PC-9 (cell line): ENCODE measurements around the gene ESPNL. TPM values are rescaled to one million over a fixed set of nuclear protein-coding genes. Genes with fewer than 3 reads are reported as not detected.

Source experiments
- BruUV-seq: library from RNA; stranded (reverse); fragments of 400-500 nt; replicated peaks from 2 replicates; lab custom pipeline; 2021; lab: Mats Ljungman, UMichigan
- CTCF ChIA-PET: fragments of 300-600 bp; sonication (Branson Sonifier 250); formaldehyde crosslinking; loops from one replicate; lab custom pipeline; 2022; ENCODE audit warnings: antibody characterized with exemption; lab: Charles Lee
- POLR2A ChIA-PET: fragments of 300-600 bp; sonication (Branson Sonifier 250); formaldehyde crosslinking; loops from one replicate; lab custom pipeline; 2022; ENCODE audit warnings: antibody characterized with exemption; ENCODE audit not compliant: unreplicated experiment; lab: Charles Lee
- DNase-seq, 2 experiments: peaks; one replicate each; pipeline versions ENCODE4 v3.0.0 to v3.0.0-alpha.2; 2015 to 2022; ENCODE audit warnings: mixed read lengths in 1 of 2
- H2AFZ ChIP-seq: fragments of 200-600 bp; sonication (generic); 2 replicates; pipeline ENCODE4 v1.8.1; 2017; ENCODE audit warnings: antibody characterized with exemption
- H3F3A ChIP-seq: fragments of 200-600 bp; sonication (generic); 2 replicates; pipeline ENCODE4 v1.8.1; 2017; ENCODE audit warnings: antibody characterized with exemption, mild to moderate bottlenecking, low read depth; ENCODE audit not compliant: insufficient read depth
- H3K27ac ChIP-seq: fragments of 200-600 bp; sonication (generic); 2 replicates; pipeline ENCODE4 v1.6.1; 2016; ENCODE audit warnings: mixed run types
- H3K27me3 ChIP-seq: fragments of 200-600 bp; sonication (generic); 2 replicates; pipeline ENCODE4 v1.6.1; 2016; ENCODE audit warnings: low read depth, mixed run types; ENCODE audit not compliant: insufficient read depth
- H3K36me3 ChIP-seq: fragments of 200-600 bp; sonication (generic); 2 replicates; pipeline ENCODE4 v1.6.1; 2016; ENCODE audit warnings: low read depth, mixed run types
- H3K4me1 ChIP-seq: fragments of 200-600 bp; sonication (generic); replicated peaks from 2 replicates; pipeline ENCODE4 v1.6.1; 2016; ENCODE audit warnings: mixed run types; ENCODE audit not compliant: insufficient read depth
- H3K4me2 ChIP-seq: fragments of 200-600 bp; sonication (generic); 2 replicates; pipeline ENCODE4 v1.6.1; 2017; ENCODE audit warnings: mixed run types
- H3K4me3 ChIP-seq: fragments of 200-600 bp; sonication (generic); 2 replicates; pipeline ENCODE4 v1.6.1; 2016; ENCODE audit warnings: mixed run types
- H3K79me2 ChIP-seq: fragments of 200-600 bp; sonication (generic); 2 replicates; pipeline ENCODE4 v1.6.1; 2017; ENCODE audit warnings: low read depth, mixed run types
- H3K9me2 ChIP-seq: fragments of 200-600 bp; sonication (generic); 2 replicates; pipeline ENCODE4 v1.8.1; 2017; ENCODE audit warnings: mild to moderate bottlenecking; ENCODE audit not compliant: insufficient read depth
- H3K9me3 ChIP-seq: fragments of 200-600 bp; sonication (generic); 2 replicates; pipeline ENCODE4 v1.8.1; 2016; ENCODE audit warnings: low read depth; ENCODE audit not compliant: insufficient read depth
- H4K20me1 ChIP-seq: fragments of 200-600 bp; sonication (generic); 2 replicates; pipeline ENCODE4 v1.8.1; 2017; ENCODE audit not compliant: insufficient read depth
- EZH2 ChIP-seq: fragments of 200-600 bp; sonication (generic); IDR thresholded peaks from 2 replicates; pipeline ENCODE4 v1.8.0; 2017; ENCODE audit warnings: antibody characterized with exemption, low read depth
- intact Hi-C: fragments of 100-400 bp; cut with micrococcal nuclease; formaldehyde crosslinking; loops from one replicate; pipeline ENCODE4 v1.10.0; 2022; ENCODE audit not compliant: unreplicated experiment
- total RNA-seq: library from RNA; stranded (reverse); gene quantifications from 2 replicates; pipeline ENCODE4 v1.2.3, GENCODE V29; 2021
- TF ChIP-seq, protein P1 (sequence below): fragments of 200-600 bp; sonication (generic); conservative IDR thresholded peaks from 2 replicates; pipeline ENCODE4 v1.6.1; 2017; ENCODE audit warnings: mixed run types, antibody characterized with exemption, mild to moderate bottlenecking, moderate library complexity

The ESPNL gene
- total RNA-seq, 1 experiment from 2014 or later, result 1.1 TPM

DNA sequence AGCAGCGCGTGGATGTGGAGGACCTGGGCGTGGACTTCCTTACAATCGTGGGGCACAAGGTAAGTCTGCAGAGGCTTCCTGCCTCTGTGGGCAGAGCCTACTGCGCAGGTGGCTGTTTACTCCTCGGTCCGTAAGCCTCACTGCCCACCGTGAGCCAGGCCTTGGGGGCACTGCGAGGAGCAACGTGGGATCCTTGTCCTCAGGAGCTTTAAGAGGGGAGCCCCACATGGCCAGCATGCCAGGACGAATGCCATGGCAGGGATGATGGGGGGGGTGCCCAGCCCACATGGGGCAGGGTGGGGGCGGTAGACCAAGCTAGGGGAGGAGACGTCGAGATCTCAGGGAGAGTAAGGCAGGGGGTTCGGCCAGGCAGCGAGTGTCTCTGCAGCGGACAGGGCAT lies 18.0 kb upstream of the ESPNL start:
- Histone ChIP-seq H3K27ac (no peak overlapping the region), H3K27me3 (no peaks in the 10 kb centered on the region), H3K4me1 (peaks cover 16% of the 10 kb centered on the region), H3K36me3 (peaks cover 9% of the 10 kb centered on the region; the same call in 1 of the 2 replicates), H3K4me3 (no peak overlapping the region), H3K9me3 (no peaks in the 10 kb centered on the region), H3F3A (peaks cover 16% of the 10 kb centered on the region; the same call in 1 of the 2 replicates), H3K9me2 (no peaks in the 10 kb centered on the region), H3K4me2 (no peak overlapping the region), H3K79me2 (no peaks in the 10 kb centered on the region), H2AFZ (no peak overlapping the region), H4K20me1 (no peaks in the 10 kb centered on the region)
- DNase-seq, result no peak
- intact Hi-C loops, result no loop called here
- TF ChIP-seq EZH2, result no peak
- TF ChIP-seq, protein P1, sequence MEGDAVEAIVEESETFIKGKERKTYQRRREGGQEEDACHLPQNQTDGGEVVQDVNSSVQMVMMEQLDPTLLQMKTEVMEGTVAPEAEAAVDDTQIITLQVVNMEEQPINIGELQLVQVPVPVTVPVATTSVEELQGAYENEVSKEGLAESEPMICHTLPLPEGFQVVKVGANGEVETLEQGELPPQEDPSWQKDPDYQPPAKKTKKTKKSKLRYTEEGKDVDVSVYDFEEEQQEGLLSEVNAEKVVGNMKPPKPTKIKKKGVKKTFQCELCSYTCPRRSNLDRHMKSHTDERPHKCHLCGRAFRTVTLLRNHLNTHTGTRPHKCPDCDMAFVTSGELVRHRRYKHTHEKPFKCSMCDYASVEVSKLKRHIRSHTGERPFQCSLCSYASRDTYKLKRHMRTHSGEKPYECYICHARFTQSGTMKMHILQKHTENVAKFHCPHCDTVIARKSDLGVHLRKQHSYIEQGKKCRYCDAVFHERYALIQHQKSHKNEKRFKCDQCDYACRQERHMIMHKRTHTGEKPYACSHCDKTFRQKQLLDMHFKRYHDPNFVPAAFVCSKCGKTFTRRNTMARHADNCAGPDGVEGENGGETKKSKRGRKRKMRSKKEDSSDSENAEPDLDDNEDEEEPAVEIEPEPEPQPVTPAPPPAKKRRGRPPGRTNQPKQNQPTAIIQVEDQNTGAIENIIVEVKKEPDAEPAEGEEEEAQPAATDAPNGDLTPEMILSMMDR, result no peak
- CTCF ChIA-PET, result no interaction called here
- POLR2A ChIA-PET, result interaction anchor here (0.5 to 0.6 kb wide), 2 partner anchors 16 to 63 kb away, joined by 4 to 6 read pairs; no protein-coding TSS in a partner anchor
- no TSS peak for BruUV-seq

DNA sequence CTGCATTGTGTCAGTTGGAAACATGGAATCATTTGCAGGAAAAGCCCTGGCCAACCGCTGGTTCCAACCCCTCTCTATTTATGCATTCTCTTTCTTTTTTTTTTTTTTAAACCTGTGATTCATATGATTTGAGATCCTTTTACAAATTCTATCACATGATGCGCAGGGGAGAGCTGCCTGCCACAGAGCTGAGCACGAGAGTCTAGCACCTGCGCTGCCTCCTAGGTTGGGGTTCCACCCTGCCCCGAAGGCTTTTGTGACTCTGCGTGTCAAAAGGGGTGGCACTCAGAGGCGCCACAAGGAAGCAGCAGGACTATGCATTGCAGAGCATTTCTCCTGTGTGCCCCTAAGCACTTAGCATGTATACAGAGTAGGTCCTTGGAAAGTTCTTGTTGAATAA lies 17.3 kb upstream of the ESPNL start:
- no peak overlapping the region for H3K4me2 ChIP-seq
- no peak overlapping the region for H3K27ac ChIP-seq
- peaks cover 9% of the 10 kb centered on the region; the same call in 1 of the 2 replicates for H3K36me3 ChIP-seq
- ChIA-PET CTCF (no interaction called here), POLR2A (interaction anchor here (0.6 kb wide), 1 partner anchor 115 kb away, joined by 10 read pairs; no protein-coding TSS in a partner anchor)
- intact Hi-C loops, result no loop called here
- no peak for TF ChIP-seq EZH2
- TF ChIP-seq, protein P1, result no peak
- H3K9me3 ChIP-seq, result no peaks in the 10 kb centered on the region
- no peaks in the 10 kb centered on the region for H3K9me2 ChIP-seq
- H3K4me3 ChIP-seq, result no peak overlapping the region
- peaks cover 13% of the 10 kb centered on the region for H3K4me1 ChIP-seq
- H4K20me1 ChIP-seq, result no peaks in the 10 kb centered on the region
- H2AFZ ChIP-seq, result no peak overlapping the region
- H3F3A ChIP-seq, result peaks cover 16% of the 10 kb centered on the region; the same call in 1 of the 2 replicates
- BruUV-seq, result no TSS peak
- H3K79me2 ChIP-seq, result no peaks in the 10 kb centered on the region
- no peaks in the 10 kb centered on the region for H3K27me3 ChIP-seq
- no peak for DNase-seq

GRCh38 chr2:238083919-238084318 lies 16.2 kb upstream of the ESPNL start:
- H3K4me3 ChIP-seq, result no peak overlapping the region
- ChIA-PET POLR2A (interaction anchor here (0.6 kb wide), 1 partner anchor 272 kb away, joined by 4 read pairs; no protein-coding TSS in a partner anchor), CTCF (no interaction called here)
- no peak overlapping the region for H3K4me2 ChIP-seq
- no peaks in the 10 kb centered on the region for H4K20me1 ChIP-seq
- no peak overlapping the region for H2AFZ ChIP-seq
- H3K9me3 ChIP-seq, result no peaks in the 10 kb centered on the region
- H3K9me2 ChIP-seq, result no peaks in the 10 kb centered on the region
- H3K27ac ChIP-seq, result no peak overlapping the region
- no TSS peak for BruUV-seq
- H3F3A ChIP-seq, result peaks cover 13% of the 10 kb centered on the region; the same call in 1 of the 2 replicates
- intact Hi-C loops, result no loop called here
- TF ChIP-seq, protein P1, result no peak
- no peak for TF ChIP-seq EZH2
- no peaks in the 10 kb centered on the region for H3K79me2 ChIP-seq
- DNase-seq, result no peak
- no peaks in the 10 kb centered on the region for H3K27me3 ChIP-seq
- H3K36me3 ChIP-seq, result peaks cover 9% of the 10 kb centered on the region; the same call in 1 of the 2 replicates
- peaks cover 13% of the 10 kb centered on the region for H3K4me1 ChIP-seq
